Gastroesophageal sphincter (tissue), 4 donors: Measurements from ENCODE around the gene SLC30A2. TPM values are rescaled to one million over a fixed set of nuclear protein-coding genes. Genes with fewer than 3 reads are reported as not detected.

Source experiments
- ATAC-seq: fragments of 150-250 bp; one replicate; pipeline ENCODE4 v1.9.1; 2016; ENCODE audit warnings: mild to moderate bottlenecking, moderate library complexity
- H3K27ac ChIP-seq, 4 donors: fragments of 200-600 bp; sonication (generic) in 3 of 4; 1 replicate in 3 of 4; 2 replicates in 1 of 4; pipeline ENCODE4 v1.5.1; 2016 to 2019
- H3K27me3 ChIP-seq: fragments of 200-600 bp; sonication (generic); one replicate; pipeline ENCODE4 v1.5.1; 2019
- H3K36me3 ChIP-seq, 2 donors: fragments of 200-600 bp; sonication (generic); one replicate each; pipeline ENCODE4 v1.5.1; 2019; ENCODE audit warnings: control low read depth in 1 of 2
- H3K4me1 ChIP-seq, 3 donors: fragments of 200-600 bp; sonication (generic); 1 replicate in 2 of 3; 2 replicates in 1 of 3; pipeline ENCODE4 v1.5.1; 2016 to 2019; ENCODE audit warnings: control low read depth in 2 of 3
- H3K4me3 ChIP-seq, 2 donors: fragments of 200-600 bp; sonication (generic); one replicate each; pipeline ENCODE4 v1.5.1; 2019; ENCODE audit warnings: mild to moderate bottlenecking in 1 of 2, moderate library complexity in 1 of 2
- H3K9me3 ChIP-seq, 3 donors: fragments of 200-600 bp; sonication (generic); one replicate each; pipeline ENCODE4 v1.5.1; 2017 to 2019; ENCODE audit warnings: control low read depth in 2 of 3
- EP300 ChIP-seq: sonication (generic); formaldehyde crosslinking; IDR thresholded peaks from one replicate; pipeline ENCODE4 v1.6.1; 2017; ENCODE audit warnings: antibody characterized with exemption, mild to moderate bottlenecking
- POLR2A ChIP-seq, 2 donors: fragments of 450-650 bp; IDR thresholded peaks; one replicate each; pipeline ENCODE4 v1.6.1; 2017; ENCODE audit warnings: antibody characterized with exemption in 2 of 2, mild to moderate bottlenecking in 2 of 2, moderate library complexity in 1 of 2
- POLR2AphosphoS5 ChIP-seq: sonication (generic); formaldehyde crosslinking; IDR thresholded peaks from one replicate; pipeline ENCODE4 v1.6.1; 2017; ENCODE audit warnings: antibody characterized with exemption
- WGBS, 2 donors: methylation state at CpG; one replicate each; pipeline ENCODE4 v1.1.5; 2018; ENCODE audit warnings: low coverage in 1 of 2; 5-methylcytosine and 5-hydroxymethylcytosine counted together
- total RNA-seq, 4 donors: library from RNA; depleted of rRNA; stranded (reverse); fragments of >200 nt; gene quantifications; one replicate each; pipeline ENCODE4 v1.1.0, GENCODE V29; 2016
- TF ChIP-seq, protein P1 (sequence below), 4 experiments: fragments of 200-600 bp in 2 of 4; fragments of 450-650 bp in 2 of 4; sonication (generic) in 1 of 4; IDR thresholded peaks; one replicate each; pipeline ENCODE4 v1.5.1; 2017 to 2019; ENCODE audit warnings: antibody characterized with exemption in 4 of 4, mild to moderate bottlenecking in 2 of 4, moderate library complexity in 2 of 4

The SLC30A2 gene
- total RNA-seq, 4 donors from 2014 or later = not detected

DNA sequence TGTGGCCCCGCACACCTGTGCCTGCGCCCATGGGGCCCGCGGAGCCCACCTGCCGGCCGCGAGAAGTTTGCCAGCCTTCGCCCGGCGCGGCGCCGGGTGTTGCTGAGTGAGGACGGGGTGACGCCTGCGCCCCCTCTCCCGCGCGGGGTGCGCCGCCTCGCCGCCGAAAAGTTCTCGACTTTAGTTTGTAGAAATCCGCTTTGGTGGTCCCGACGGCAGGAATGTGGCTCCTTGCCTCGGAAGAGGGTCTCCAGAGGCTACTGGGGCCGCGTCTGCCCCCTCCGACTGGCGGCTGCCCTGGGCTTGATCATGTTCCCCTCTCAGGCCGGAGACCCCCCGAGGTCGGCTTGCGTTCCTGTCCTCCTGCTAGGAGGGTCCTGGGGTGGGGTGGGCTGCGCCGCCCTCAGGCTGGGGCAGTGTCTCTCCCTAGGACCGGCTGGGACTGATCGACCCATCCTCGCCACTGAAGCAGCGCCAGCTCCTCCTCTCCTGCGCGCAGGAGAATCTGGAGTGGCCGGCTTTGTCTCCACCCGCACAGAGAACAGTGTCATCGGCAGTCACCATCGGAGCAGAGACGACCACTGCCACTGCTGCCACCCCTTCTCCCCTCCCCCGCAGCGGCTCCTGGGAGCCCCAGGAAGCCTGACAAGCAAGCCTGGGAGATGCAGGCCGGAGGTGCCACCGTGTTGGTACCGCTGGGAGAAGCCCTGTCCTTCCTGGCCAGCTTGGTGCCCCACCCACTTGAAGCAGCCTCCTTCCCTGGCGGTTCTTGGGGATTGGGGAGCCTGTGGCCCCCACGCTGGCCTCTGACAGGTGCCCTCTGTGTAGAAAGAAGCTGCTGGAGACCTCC lies 553 bp upstream of the SLC30A2 start:
- Histone ChIP-seq H3K27me3 (peaks cover 93% of the 10 kb centered on the region), H3K4me1 (peaks cover 0 to 15% (median 3%) of the 10 kb centered on the region in 3 donors), H3K4me3 (peak overlapping the region in 1 of 2 donors; percentile 27), H3K36me3 (no peaks in the 10 kb centered on the region), H3K9me3 (no peaks in the 10 kb centered on the region), H3K27ac (no peak overlapping the region)
- WGBS, 2 donors = 0% methylated on average over 2 to 5 of the region's 57 CpGs
- no peak for ATAC-seq
- no peak for TF ChIP-seq POLR2AphosphoS5
- TF ChIP-seq, protein P1, sequence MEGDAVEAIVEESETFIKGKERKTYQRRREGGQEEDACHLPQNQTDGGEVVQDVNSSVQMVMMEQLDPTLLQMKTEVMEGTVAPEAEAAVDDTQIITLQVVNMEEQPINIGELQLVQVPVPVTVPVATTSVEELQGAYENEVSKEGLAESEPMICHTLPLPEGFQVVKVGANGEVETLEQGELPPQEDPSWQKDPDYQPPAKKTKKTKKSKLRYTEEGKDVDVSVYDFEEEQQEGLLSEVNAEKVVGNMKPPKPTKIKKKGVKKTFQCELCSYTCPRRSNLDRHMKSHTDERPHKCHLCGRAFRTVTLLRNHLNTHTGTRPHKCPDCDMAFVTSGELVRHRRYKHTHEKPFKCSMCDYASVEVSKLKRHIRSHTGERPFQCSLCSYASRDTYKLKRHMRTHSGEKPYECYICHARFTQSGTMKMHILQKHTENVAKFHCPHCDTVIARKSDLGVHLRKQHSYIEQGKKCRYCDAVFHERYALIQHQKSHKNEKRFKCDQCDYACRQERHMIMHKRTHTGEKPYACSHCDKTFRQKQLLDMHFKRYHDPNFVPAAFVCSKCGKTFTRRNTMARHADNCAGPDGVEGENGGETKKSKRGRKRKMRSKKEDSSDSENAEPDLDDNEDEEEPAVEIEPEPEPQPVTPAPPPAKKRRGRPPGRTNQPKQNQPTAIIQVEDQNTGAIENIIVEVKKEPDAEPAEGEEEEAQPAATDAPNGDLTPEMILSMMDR (IDR thresholded peaks at IDR 0.05) = no peak
- no peak for TF ChIP-seq EP300
- no peak for TF ChIP-seq POLR2A (IDR thresholded peaks at IDR 0.05)

DNA sequence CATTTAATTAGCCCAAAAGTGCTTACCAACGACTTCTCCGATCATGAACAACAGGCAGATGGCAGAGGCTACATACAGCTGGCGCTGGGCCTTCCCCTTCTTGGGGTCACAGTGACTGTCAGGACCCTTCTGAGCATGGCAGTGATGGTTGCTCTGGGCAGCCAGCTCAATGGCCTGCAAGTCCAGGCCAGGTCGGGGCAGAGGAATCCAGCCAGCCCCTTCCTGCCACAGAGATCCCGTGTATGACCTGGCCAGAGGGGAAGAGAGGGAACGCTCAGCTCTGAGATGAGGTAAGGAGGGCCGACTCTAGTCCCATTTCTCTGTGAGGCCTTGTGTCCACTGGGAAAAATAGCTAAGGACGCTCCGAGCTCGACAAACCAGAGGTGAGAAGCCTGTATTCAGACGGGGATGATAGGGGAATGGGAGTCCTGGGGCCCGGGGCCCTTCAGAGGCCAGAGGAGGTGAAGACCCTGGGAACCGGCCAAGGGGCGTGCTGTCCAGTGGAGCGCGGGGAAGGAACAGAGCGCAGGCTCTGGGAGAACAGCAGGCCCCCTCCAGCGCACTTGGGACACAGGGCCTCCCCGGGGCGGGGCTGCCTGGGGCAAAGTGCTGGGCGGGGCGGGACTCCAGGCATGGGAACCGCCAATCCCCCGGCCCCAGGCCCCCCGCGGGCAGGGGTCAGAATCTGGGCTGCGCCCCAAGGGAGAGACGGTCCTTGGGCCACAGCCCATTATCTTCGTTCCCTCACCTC lies 772 bp downstream of the SLC30A2 start:
- H3K4me3 ChIP-seq = peak overlapping the region in 1 of 2 donors; percentile 27
- no peaks in the 10 kb centered on the region for H3K9me3 ChIP-seq
- no peak for ATAC-seq
- H3K27ac ChIP-seq = no peak overlapping the region
- peaks cover 97% of the 10 kb centered on the region for H3K27me3 ChIP-seq
- TF ChIP-seq POLR2AphosphoS5 = no peak
- TF ChIP-seq EP300 = no peak
- TF ChIP-seq, protein P1 (IDR thresholded peaks at IDR 0.05) = no peak
- no peak for TF ChIP-seq POLR2A (IDR thresholded peaks at IDR 0.05)
- 30 to 64% methylated on average over 3 to 9 of the region's 29 CpGs for WGBS, 2 donors
- H3K4me1 ChIP-seq = peaks cover 0 to 15% (median 3%) of the 10 kb centered on the region in 3 donors
- no peaks in the 10 kb centered on the region for H3K36me3 ChIP-seq

DNA sequence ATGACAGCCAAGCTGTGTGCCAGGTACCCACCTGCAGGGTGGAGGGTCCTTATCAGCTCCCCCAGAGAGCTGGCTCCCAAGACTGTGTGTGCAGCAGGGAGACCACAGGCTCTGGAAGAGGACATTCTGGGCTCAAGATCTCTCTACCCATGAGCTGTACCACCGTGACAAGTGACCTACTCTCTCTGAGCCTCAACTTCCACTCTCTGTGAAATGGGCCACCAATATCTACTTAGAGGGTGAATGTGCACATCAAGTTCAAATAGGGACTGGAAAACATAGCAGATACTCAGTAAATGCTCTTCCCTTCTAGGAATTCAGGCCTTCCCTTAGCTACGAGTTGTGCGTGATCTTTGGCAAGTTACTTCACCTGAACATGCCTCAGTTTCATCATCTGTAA lies 1.5 kb downstream of the SLC30A2 start:
- H3K27ac ChIP-seq = no peak overlapping the region
- H3K4me3 ChIP-seq = no peak overlapping the region
- H3K36me3 ChIP-seq = no peaks in the 10 kb centered on the region
- H3K4me1 ChIP-seq = peaks cover 0 to 15% (median 3%) of the 10 kb centered on the region in 3 donors
- WGBS, 2 donors = 83 to 87% methylated on average over 2 to 3 of the region's 3 CpGs
- TF ChIP-seq, protein P1 (IDR thresholded peaks at IDR 0.05) = no peak
- TF ChIP-seq POLR2A (IDR thresholded peaks at IDR 0.05) (no peak), POLR2AphosphoS5 (no peak), EP300 (no peak)
- peaks cover 98% of the 10 kb centered on the region for H3K27me3 ChIP-seq
- H3K9me3 ChIP-seq = no peaks in the 10 kb centered on the region
- ATAC-seq = no peak

DNA sequence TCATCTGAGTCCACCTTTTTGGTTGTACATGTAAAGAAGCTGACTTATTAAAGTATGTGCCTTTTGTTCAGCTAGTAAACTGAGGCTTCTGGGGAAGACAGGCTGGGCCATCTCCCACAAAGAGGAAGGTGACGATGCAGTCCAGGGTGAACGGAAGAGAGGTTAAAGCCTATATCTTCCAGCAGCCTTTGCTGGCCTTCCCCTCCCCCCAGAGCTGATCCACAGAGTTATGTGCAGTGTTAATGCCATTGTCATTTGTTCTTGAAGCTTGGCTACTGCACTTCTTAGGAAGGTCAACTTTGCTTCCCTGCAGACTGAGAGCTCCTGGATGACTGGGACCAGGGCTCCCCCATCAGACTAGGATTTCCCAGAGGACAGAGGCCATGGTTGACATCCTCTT lies 2.2 kb downstream of the SLC30A2 start:
- 77% methylated on average over 2 of the region's 2 CpGs; no CpG with 5 or more reads in 1 of the 2 donors for WGBS, 2 donors
- Histone ChIP-seq H3K36me3 (no peaks in the 10 kb centered on the region), H3K4me1 (peaks cover 0 to 15% (median 3%) of the 10 kb centered on the region in 3 donors), H3K27ac (no peak overlapping the region), H3K4me3 (no peak overlapping the region), H3K27me3 (peaks cover 92% of the 10 kb centered on the region), H3K9me3 (no peaks in the 10 kb centered on the region)
- TF ChIP-seq POLR2A (IDR thresholded peaks at IDR 0.05) (no peak), POLR2AphosphoS5 (no peak), EP300 (no peak)
- TF ChIP-seq, protein P1 (IDR thresholded peaks at IDR 0.05) = no peak
- ATAC-seq = no peak
